Neutrophil (primary cell): Measurements from ENCODE around the gene MACROD1.

Source experiments
- H3K27ac ChIP-seq: fragments of 200-600 bp; sonication (generic); 2 replicates; pipeline ENCODE4 v1.5.1; 2016; ENCODE audit warnings: mild to moderate bottlenecking, moderate library complexity
- H3K27me3 ChIP-seq: fragments of 200-600 bp; sonication (generic); 2 replicates; pipeline ENCODE4 v1.6.0; 2016; ENCODE audit warnings: mild to moderate bottlenecking
- H3K36me3 ChIP-seq: fragments of 200-600 bp; sonication (generic); 2 replicates; pipeline ENCODE4 v1.5.1; 2017
- H3K4me1 ChIP-seq, 2 experiments: fragments of 200-600 bp in 1 of 2; sonication (generic) in 1 of 2; 1 replicate in 1 of 2; 2 replicates in 1 of 2; pipeline versions ENCODE4 v1.5.1 to v1.6.1; 2013 to 2016; ENCODE audit warnings: low read depth in 1 of 2, low read length in 1 of 2, mild to moderate bottlenecking in 1 of 2, moderate library complexity in 1 of 2; ENCODE audit not compliant: control insufficient read depth in 1 of 2, insufficient read depth in 1 of 2
- H3K4me3 ChIP-seq, 2 experiments: fragments of 200-600 bp in 1 of 2; sonication (generic) in 1 of 2; 1 replicate in 1 of 2; 2 replicates in 1 of 2; pipeline ENCODE4 v1.5.1; 2013 to 2016; ENCODE audit warnings: low read depth in 1 of 2, low read length in 1 of 2, mild to moderate bottlenecking in 1 of 2, moderate library complexity in 1 of 2
- H3K9me3 ChIP-seq: fragments of 200-600 bp; sonication (generic); 2 replicates; pipeline ENCODE4 v1.5.1; 2016
- CTCF ChIP-seq: fragments of 200-600 bp; sonication (generic); IDR thresholded peaks from 2 replicates; pipeline ENCODE4 v1.5.1; 2016; ENCODE audit warnings: antibody characterized with exemption

Gene MACROD1

GRCh38 chr11:64059339-64060140 lies 106.4 kb downstream of the MACROD1 start:
- Histone ChIP-seq H3K27me3 (peaks cover 61% of the 10 kb centered on the region), H3K4me3 (no peak overlapping the region), H3K4me1 (peaks cover 10 to 12% of the 10 kb centered on the region in 2 experiments), H3K27ac (no peak overlapping the region), H3K36me3 (no peaks in the 10 kb centered on the region), H3K9me3 (no peaks in the 10 kb centered on the region)
- TF ChIP-seq CTCF = no peak

- H3K27me3 ChIP-seq = peaks cover 58% of the 10 kb centered on the region
- no peak overlapping the region for H3K4me3 ChIP-seq
- no peak for TF ChIP-seq CTCF
- H3K9me3 ChIP-seq = no peaks in the 10 kb centered on the region
- H3K4me1 ChIP-seq = peaks cover 10 to 12% of the 10 kb centered on the region in 2 experiments
- no peak overlapping the region for H3K27ac ChIP-seq
- H3K36me3 ChIP-seq = no peaks in the 10 kb centered on the region
Measured at GRCh38 chr11:64058494-64058893, 107.4 kb downstream of the MACROD1 start.

GRCh38 chr11:64057890-64058289 lies 108.0 kb downstream of the MACROD1 start:
- Histone ChIP-seq H3K4me3 (no peak overlapping the region), H3K4me1 (peaks cover 10 to 12% of the 10 kb centered on the region in 2 experiments), H3K9me3 (no peaks in the 10 kb centered on the region), H3K27ac (no peak overlapping the region), H3K27me3 (peaks cover 52% of the 10 kb centered on the region), H3K36me3 (no peaks in the 10 kb centered on the region)
- TF ChIP-seq CTCF = no peak

GRCh38 chr11:64056861-64057260 lies 109.1 kb downstream of the MACROD1 start:
- Histone ChIP-seq H3K4me1 (peaks cover 10 to 12% of the 10 kb centered on the region in 2 experiments), H3K4me3 (no peak overlapping the region), H3K36me3 (no peaks in the 10 kb centered on the region), H3K27ac (no peak overlapping the region), H3K9me3 (no peaks in the 10 kb centered on the region), H3K27me3 (peaks cover 41% of the 10 kb centered on the region)
- no peak for TF ChIP-seq CTCF

- no peak for TF ChIP-seq CTCF
- Histone ChIP-seq H3K4me3 (no peak overlapping the region), H3K9me3 (no peaks in the 10 kb centered on the region), H3K27me3 (peaks cover 36% of the 10 kb centered on the region), H3K36me3 (no peaks in the 10 kb centered on the region), H3K4me1 (peaks cover 9 to 11% of the 10 kb centered on the region in 2 experiments), H3K27ac (no peak overlapping the region)
Measured at GRCh38 chr11:64056213-64056785, 109.6 kb downstream of the MACROD1 start.
